Superior temporal gyrus (tissue), 1 donor: ENCODE data around the gene EHD3.
A peak's percentile ranks its signal among the peaks of the same experiment; 100 is the strongest.

Experiments used
- DNase-seq: peaks from one replicate; pipeline ENCODE4 v3.0.0-alpha.2; 2016; ENCODE audit errors: extremely low spot score

The EHD3 gene

DNA sequence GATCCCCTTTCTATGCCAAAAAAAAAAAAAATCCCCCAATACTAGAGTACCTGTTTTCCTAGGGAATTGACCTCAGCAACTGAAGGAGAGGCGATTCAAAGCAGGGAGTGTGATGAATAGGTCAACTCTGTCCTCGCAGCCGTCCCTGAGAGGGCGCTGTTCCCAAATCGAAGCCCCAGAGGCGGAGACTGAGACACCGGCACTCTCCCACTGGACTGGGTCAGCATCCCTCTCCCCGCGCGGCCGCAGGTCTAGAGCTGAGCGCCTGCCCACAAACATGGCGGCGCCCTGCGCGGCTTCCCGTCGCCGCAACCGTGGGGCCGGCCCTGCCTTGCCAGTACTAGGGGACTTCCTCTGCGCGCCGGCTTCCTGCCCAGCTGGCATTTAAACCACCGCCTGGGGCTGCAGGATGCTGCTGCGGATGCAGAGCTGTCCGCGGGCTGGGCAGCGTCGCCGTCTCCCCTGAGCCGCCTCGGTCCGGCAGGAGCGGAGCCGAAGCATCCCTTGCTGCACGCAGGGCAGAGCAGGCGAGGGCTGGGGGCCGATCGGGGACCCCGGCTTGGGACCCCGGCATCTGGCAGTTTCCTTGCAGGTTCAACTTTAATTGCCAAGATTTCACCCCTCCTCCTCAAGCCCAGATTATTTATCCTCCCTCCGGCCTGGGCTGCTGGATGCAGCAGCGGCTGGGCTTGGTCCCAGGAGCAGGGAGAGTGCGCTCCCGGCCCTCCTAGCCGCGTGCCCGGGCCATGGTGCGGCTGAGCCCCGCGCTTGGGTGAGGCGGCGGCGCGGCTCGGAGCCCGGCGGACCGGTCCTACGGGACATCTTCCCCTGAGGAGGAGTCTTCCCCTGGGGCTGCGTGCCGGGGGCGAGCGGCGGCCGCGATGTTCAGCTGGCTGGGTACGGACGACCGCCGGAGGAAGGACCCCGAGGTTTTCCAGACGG is at the start of gene EHD3:
Gene EHD3 (plus strand): TSS at position 412 of the 942 bp plus-strand sequence. CDS start 470 bp downstream, at position 882.
- peak; percentile 93 for DNase-seq

DNA sequence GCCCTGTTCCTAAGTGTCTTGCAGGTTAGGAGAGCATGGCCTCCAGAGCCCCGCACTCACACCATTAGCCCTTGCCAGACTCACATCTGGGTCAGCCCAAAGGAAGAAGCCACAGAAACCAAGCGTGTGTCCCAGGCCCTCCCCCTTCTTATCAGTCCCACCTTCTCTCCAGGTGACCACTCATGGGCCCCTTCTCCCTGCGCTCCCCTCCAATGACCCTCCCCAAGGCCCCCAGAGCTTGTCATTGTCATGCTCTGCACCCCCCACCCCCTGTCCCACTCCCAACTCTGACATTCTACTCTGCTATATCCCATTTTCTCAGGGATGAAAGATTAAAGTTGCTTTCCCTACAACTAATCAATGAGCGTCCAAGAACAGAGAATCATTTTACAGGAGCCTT is 46.8 kb upstream of the EHD3 start:
- DNase-seq, result no peak

DNA sequence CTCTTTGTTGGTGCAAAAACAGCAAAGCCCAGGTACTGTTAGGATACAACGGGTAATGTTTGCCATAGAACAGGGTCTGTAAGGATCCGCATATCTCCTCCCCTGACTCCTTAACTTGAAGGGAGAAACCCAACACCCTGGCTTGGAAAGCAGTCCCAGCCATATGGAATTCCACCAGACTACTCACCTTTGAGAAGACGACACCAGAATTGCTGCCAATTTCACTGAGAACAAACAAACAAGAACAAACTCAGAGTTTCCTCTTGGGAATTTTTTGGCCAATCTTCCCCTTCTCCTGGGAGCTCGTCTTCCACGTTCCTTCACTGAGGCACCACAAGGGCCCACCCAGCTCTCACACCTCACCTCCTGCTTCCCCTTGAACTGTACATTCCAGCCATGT is 45.8 kb upstream of the EHD3 start:
- DNase-seq, result no peak

- no peak for DNase-seq
Measured at GRCh38 chr2:31189141-31189540, 44.8 kb upstream of the EHD3 start.

GRCh38 chr2:31190188-31190587 is 43.8 kb upstream of the EHD3 start:
- no peak for DNase-seq

DNA sequence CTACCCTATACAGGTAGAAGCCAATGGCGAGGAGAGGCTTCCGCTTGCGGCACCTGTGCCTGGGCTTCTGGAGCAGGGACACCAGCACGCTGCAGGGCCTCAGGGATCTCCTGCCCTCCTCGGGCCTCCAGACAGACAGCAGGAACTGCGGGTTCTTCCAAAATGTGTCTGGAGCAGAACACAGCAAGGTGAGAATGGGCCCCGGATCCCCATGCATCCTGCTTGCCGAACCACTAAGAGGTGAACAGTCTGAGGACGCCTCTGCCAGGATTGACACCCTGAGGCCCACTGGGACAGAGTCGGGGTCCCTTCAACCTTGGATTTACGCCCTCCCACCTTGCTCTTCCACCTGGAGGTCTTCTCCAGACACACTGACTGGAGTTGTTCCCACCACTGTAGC is 42.0 kb upstream of the EHD3 start:
- no peak for DNase-seq

DNA sequence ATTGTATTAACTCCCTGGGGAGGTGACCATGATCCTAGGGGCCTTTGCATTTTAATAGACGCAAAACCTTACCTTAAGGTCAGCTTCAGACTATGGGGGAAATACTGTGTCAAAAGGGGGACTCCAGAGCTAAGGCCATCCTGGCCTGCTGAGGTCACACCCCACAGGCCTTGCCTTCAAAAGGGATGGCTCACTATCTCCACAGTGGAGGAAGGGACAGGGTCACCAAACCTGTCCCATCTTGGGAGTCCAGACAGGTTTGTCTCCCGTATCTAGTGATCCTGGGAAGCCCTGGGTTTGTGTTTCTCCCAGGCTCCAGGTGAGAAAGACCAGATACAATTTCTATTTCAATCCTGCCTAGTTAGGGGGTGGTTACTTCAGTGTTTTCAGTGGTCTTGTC is 41.6 kb upstream of the EHD3 start:
- DNase-seq, result no peak

DNA sequence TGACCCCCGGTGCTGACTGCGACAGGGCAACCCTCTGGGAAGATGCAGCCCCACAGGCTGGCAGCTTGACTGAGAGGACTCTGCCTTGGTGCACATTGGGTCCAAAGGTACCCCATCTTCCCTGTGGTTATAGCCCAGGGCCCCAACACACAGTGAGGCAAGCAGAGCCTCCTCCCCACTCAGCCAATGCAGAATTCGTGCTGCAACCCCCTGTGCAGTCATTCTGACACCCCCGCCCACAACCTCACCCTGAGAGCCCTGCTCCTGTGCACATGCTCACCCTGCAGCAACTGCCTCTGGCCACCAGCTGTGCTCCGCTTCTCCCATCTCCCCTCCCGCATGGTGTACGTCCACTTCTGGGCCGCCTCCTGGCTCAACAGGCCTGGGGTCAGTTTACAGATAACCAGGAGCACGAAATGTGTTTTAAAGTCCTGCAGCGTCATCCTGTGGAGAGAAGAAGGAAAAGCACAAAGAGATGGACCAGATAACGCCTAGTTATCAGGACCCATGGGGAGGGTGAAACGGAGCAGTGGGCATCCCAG is 41.0 kb upstream of the EHD3 start:
- no peak for DNase-seq

DNA sequence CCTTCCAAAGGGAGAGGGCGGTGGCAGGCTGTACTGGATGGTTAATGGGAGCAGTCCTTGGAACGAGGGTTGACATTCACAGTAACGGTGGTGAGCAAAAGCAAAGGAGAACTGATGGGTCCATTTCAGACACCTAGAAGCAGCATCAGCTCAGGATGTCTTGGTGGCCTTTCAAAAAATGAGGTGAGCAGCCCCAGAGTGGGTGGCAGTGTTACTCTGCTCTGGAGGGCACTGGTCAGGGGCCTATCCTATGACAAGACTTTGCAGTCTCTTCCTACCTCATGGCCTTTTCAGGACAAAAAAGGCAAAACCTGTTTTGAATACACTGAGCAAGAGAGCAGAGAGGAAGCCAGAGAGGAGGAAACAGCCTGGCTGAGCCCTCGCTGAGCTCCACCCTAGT is 40.1 kb upstream of the EHD3 start:
- DNase-seq, result no peak

- no peak for DNase-seq
Measured at GRCh38 chr2:31196622-31197021, 37.3 kb upstream of the EHD3 start.

DNA sequence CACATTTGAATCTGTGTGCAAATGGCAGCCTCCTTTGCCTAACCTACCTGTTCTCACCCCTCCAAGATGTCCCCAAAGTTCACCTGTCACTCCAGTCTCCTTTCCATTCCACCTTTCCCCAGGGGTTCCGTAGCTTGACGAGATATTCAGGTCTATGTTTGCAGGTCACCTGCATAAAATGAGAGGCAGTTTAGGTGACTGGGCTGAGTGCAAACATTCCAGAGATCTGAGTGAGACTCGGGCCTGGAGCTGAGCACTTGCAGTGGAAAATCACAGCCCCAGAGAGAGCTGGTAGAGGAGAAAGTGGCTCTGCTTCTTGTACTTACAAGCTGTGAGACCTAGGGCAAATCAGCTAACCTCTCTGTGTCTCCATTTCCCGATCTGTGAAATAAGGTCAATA is 36.8 kb upstream of the EHD3 start:
- DNase-seq, result no peak

- DNase-seq, result no peak
Measured at GRCh38 chr2:31197669-31198068, 36.3 kb upstream of the EHD3 start.

- no peak for DNase-seq
Measured at GRCh38 chr2:31199206-31199605, 34.7 kb upstream of the EHD3 start.

GRCh38 chr2:31200972-31201371 is 33.0 kb upstream of the EHD3 start:
- no peak for DNase-seq

GRCh38 chr2:31202041-31202440 is 31.9 kb upstream of the EHD3 start:
- DNase-seq, result no peak

DNA sequence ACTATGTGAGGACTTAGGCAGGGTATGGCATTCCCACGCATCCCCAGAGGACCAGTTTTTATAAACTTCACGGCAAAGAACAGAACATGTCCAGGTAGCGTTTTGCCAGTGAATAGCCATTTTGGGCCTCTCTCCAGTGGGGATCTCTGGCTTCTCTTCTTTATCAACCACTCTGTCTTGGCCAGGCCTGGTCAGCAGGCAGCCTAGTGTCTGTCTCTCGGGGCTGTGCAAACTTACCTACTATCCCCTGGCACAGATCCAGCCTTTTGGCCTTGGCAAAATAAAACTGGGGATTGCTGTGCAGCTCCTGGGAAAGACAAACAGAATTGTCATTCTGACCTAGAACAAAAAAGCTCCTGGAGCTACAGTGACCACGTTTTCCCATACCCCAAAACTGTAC is 31.1 kb upstream of the EHD3 start:
- DNase-seq, result no peak

GRCh38 chr2:31203916-31204315 is 30.0 kb upstream of the EHD3 start:
- peak; percentile 29 for DNase-seq

DNA sequence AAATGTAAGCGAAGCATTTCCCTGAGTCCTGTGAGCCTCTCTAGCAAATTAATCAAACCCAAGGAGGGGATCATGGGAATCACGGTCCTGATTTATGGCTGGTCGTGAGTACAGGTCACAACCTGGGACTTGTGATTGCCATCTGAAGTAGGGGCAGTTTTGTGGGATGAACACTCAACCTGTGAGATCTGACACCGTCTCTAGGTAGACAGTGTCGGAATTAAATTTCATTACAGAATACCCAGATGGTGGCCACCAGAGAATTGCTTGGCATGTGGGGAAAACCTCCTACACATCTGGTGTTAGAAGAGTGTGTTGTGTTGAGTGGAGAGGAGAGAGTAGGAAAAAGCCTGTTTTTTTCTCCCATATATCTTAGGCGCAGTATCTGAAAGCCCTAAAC is 29.2 kb upstream of the EHD3 start:
- DNase-seq, result peak; percentile 36

DNA sequence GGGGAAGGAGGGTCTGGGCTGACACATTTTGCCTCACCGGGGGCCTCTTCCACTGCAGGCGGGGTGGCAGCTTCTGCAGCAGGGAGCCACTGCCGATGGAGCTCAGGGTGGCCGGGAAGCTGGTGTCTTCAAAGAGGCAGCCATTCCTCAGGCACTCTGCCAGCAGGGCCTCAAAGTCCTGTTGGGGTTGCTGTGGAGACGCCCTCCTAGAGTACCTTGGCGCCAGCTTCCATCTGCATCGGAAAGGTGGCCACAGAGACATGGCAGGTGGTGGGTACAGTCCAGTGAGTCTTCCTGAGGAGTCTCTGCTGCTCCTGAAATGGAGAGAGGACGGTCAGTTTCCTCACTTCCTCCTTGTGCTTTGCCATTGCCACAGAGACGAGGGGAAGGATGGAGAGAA is 28.8 kb upstream of the EHD3 start:
- DNase-seq, result no peak

- DNase-seq, result no peak
Measured at GRCh38 chr2:31205613-31206012, 28.3 kb upstream of the EHD3 start.

DNA sequence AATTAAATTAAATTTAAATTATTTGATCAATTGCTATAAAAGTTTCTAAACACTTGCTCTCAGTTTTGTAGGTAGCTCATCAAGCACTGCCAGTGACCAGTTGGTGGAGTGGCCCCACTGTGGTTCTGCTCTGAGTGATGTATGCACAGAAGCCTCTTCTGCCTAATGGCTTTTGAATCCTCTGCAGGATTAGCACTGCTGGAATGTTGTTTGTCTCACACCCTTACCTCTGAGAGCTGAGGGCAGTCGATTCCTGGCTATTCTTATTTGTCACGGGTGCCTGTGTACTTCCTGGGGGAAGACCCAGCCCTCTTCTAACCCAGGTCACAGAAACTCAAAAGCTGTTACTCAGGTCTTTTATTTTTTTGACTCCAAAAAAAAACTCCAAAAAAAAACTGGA is 26.2 kb upstream of the EHD3 start:
- no peak for DNase-seq

GRCh38 chr2:31208240-31208639 is 25.7 kb upstream of the EHD3 start:
- DNase-seq, result no peak
